Right atrium auricular region (tissue), 2 donors: Measurements from ENCODE around the gene ADPRHL1. TPM values are rescaled to one million over a fixed set of nuclear protein-coding genes. Genes with fewer than 3 reads are reported as not detected.

Experiments
- DNase-seq: peaks from one replicate; pipeline ENCODE4 v3.0.0-alpha.2; 2019; ENCODE audit warnings: low spot score
- H3K27ac ChIP-seq, 2 donors: fragments of 200-600 bp; sonication (generic); 1 replicate in 1 of 2; 2 replicates in 1 of 2; pipeline ENCODE4 v1.5.1; 2016 to 2019
- H3K27me3 ChIP-seq, 2 donors: fragments of 200-600 bp; sonication (generic); one replicate each; pipeline versions ENCODE4 v1.5.1 to v1.6.0; 2017 to 2019
- H3K36me3 ChIP-seq: fragments of 200-600 bp; sonication (generic); one replicate; pipeline ENCODE4 v1.5.1; 2016
- H3K4me1 ChIP-seq, 2 donors: fragments of 200-600 bp; sonication (generic); one replicate each; pipeline versions ENCODE4 v1.5.1 to v1.6.0; 2017 to 2019
- H3K4me3 ChIP-seq, 2 donors: fragments of 200-600 bp; sonication (generic); 1 replicate in 1 of 2; 2 replicates in 1 of 2; pipeline ENCODE4 v1.5.1; 2017 to 2019; ENCODE audit warnings: mild to moderate bottlenecking in 1 of 2, moderate library complexity in 1 of 2
- H3K9me3 ChIP-seq, 2 donors: fragments of 200-600 bp; sonication (generic); one replicate each; pipeline ENCODE4 v1.5.1; 2019
- total RNA-seq, 2 donors: library from RNA; depleted of rRNA; stranded (reverse); fragments of >200 nt; gene quantifications; one replicate each; pipeline ENCODE4 v1.1.0, GENCODE V29; 2016
- TF ChIP-seq, protein P1 (sequence below), 2 donors: fragments of 200-600 bp; sonication (generic); IDR thresholded peaks; one replicate each; pipeline ENCODE4 v1.5.1; 2019; ENCODE audit warnings: antibody characterized with exemption in 2 of 2

ADPRHL1 gene
- total RNA-seq, 2 donors from 2014 or later, result 222 to 329 TPM

DNA sequence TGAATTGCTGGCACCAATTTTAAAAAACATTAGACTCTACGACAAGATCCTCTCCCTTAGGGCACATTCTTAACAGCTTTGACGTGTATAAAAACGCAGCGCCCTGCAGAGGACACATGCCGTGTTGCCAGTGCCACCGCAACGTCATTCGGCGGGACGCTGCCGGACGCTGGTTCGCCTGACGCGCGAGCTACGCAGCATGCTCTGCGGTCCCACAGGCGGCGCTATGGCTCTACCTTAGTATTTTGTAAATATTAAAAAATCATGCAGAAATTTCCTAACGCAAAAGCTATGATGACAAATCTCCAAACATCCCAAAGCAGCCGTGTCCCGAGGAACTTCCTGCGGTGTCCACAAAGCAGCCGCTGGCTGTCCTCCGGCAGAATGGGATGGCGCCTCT lies 4.2 kb upstream of the ADPRHL1 start:
- no peak overlapping the region for H3K27ac ChIP-seq
- H3K4me1 ChIP-seq, result peaks cover 0 to 31% of the 10 kb centered on the region in 2 donors
- TF ChIP-seq, protein P1, sequence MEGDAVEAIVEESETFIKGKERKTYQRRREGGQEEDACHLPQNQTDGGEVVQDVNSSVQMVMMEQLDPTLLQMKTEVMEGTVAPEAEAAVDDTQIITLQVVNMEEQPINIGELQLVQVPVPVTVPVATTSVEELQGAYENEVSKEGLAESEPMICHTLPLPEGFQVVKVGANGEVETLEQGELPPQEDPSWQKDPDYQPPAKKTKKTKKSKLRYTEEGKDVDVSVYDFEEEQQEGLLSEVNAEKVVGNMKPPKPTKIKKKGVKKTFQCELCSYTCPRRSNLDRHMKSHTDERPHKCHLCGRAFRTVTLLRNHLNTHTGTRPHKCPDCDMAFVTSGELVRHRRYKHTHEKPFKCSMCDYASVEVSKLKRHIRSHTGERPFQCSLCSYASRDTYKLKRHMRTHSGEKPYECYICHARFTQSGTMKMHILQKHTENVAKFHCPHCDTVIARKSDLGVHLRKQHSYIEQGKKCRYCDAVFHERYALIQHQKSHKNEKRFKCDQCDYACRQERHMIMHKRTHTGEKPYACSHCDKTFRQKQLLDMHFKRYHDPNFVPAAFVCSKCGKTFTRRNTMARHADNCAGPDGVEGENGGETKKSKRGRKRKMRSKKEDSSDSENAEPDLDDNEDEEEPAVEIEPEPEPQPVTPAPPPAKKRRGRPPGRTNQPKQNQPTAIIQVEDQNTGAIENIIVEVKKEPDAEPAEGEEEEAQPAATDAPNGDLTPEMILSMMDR (IDR thresholded peaks at IDR 0.05), result no peak
- peaks cover 32% of the 10 kb centered on the region for H3K36me3 ChIP-seq
- H3K4me3 ChIP-seq, result no peak overlapping the region
- DNase-seq, result no peak
- no peaks in the 10 kb centered on the region for H3K9me3 ChIP-seq
- no peaks in the 10 kb centered on the region for H3K27me3 ChIP-seq

- Histone ChIP-seq H3K9me3 (no peaks in the 10 kb centered on the region), H3K27ac (no peak overlapping the region), H3K36me3 (peaks cover 32% of the 10 kb centered on the region), H3K4me3 (no peak overlapping the region), H3K4me1 (peaks cover 0 to 31% of the 10 kb centered on the region in 2 donors), H3K27me3 (no peaks in the 10 kb centered on the region)
- no peak for DNase-seq
- TF ChIP-seq, protein P1 (IDR thresholded peaks at IDR 0.05), result no peak
Measured at GRCh38 chr13:113456116-113456702, 2.9 kb upstream of the ADPRHL1 start.

- Histone ChIP-seq H3K9me3 (no peaks in the 10 kb centered on the region), H3K4me3 (no peak overlapping the region), H3K36me3 (peaks cover 27% of the 10 kb centered on the region), H3K4me1 (peaks cover 0 to 31% of the 10 kb centered on the region in 2 donors), H3K27ac (peak overlapping the region in 1 of 2 donors; percentile 85), H3K27me3 (no peaks in the 10 kb centered on the region)
- TF ChIP-seq, protein P1 (IDR thresholded peaks at IDR 0.05), result no peak
- peak; percentile 56 for DNase-seq
Measured at GRCh38 chr13:113455384-113455783, 2.1 kb upstream of the ADPRHL1 start.

DNA sequence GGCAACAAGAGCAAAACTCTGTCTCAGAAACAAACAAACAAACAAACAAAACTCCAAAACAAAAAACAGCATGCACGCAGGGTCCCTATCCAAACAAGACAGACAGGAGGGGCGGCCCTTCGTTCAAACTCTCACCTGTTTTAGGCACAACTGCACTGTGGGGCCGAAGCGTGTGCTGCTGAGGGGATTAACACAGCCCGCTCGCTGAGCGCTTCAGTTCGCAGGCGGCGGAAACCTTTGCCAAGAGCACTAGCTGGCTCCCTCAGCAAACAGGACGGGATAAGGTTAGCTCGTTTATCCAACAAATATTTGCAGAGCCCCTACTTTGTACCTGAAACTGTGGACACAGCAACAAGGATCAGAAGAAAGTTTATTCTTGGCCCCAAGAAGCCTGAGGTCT lies 1.6 kb upstream of the ADPRHL1 start:
- Histone ChIP-seq H3K27me3 (no peaks in the 10 kb centered on the region), H3K36me3 (peaks cover 23% of the 10 kb centered on the region), H3K27ac (peak overlapping the region; percentile 85 to 94), H3K4me3 (no peak overlapping the region), H3K9me3 (no peaks in the 10 kb centered on the region), H3K4me1 (peaks cover 0 to 34% of the 10 kb centered on the region in 2 donors)
- DNase-seq, result no peak
- TF ChIP-seq, protein P1 (IDR thresholded peaks at IDR 0.05), result no peak

DNA sequence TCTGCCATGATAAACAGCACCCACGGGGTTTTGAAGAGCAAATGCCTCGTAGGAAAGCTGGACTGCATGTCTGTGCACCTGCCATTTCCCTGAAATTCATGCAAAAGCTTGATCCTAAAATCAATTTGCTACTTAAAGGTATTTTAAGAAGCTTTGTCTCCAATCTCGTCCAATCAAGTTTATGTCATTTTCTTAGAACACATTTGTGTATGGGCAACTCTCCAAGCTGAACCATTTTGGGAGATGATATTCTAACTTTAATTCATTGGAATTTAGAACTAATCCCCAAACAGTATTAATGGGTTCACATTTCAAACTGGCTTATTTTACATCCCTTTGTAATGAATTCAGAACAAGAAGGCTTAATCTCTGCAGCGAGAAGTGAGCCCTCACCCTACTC lies 822 bp downstream of the ADPRHL1 start:
- Histone ChIP-seq H3K27ac (peak overlapping the region; percentile 85 to 94), H3K27me3 (no peaks in the 10 kb centered on the region), H3K4me1 (peaks cover 0 to 44% of the 10 kb centered on the region in 2 donors), H3K36me3 (peaks cover 10% of the 10 kb centered on the region), H3K4me3 (peak overlapping the region; percentile 51 to 64), H3K9me3 (no peaks in the 10 kb centered on the region)
- no peak for DNase-seq
- TF ChIP-seq, protein P1 (IDR thresholded peaks at IDR 0.05), result no peak

DNA sequence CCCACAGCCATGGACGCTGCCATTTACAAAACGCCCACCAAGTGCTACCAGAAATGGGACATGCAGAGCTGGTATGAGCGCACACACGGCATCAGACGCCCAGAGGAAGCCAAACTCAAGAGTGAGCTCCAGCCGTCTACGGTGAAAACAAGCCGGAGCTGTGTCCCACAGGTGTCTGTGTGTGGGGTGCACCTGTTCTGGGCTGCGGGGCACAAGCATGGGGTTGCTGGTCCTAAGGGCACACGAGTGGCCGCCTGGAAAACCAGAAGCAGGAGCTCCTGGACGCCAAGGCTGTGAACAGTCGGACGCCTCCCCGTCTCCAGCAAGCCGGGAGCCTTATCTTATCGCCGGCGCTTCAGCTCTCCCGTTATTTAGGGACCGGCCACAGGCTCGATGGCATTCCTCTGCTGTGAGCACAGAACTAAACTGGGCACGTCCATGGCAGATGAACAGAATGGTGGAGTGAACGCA lies 1.3 kb downstream of the ADPRHL1 start:
- TF ChIP-seq, protein P1 (IDR thresholded peaks at IDR 0.05), result no peak
- no peaks in the 10 kb centered on the region for H3K27me3 ChIP-seq
- H3K36me3 ChIP-seq, result peaks cover 8% of the 10 kb centered on the region
- H3K27ac ChIP-seq, result peak overlapping the region; percentile 85 to 94
- H3K9me3 ChIP-seq, result no peaks in the 10 kb centered on the region
- DNase-seq, result no peak
- peaks cover 0 to 44% of the 10 kb centered on the region in 2 donors for H3K4me1 ChIP-seq
- H3K4me3 ChIP-seq, result peak overlapping the region; percentile 51 to 64
